Subcutaneous adipose tissue (tissue), 4 donors: ENCODE measurements around the gene ABCC1. TPM values are rescaled to one million over a fixed set of nuclear protein-coding genes. Genes with fewer than 3 reads are reported as not detected.

Experiments
- CTCF ChIP-seq: fragments of 450-650 bp; IDR thresholded peaks from one replicate; pipeline ENCODE4 v1.5.1; 2016; ENCODE audit warnings: low read depth, mild to moderate bottlenecking, control low read depth, antibody characterized with exemption, moderate library complexity
- total RNA-seq, 4 donors: library from RNA; depleted of rRNA; stranded (reverse); fragments of >200 nt; gene quantifications; one replicate each; pipeline ENCODE4 v1.1.0, GENCODE V29; 2016

ABCC1 gene
- total RNA-seq, 4 donors from 2014 or later: 16.1 to 23.6 (median 22.1) TPM

- TF ChIP-seq CTCF: no peak
These were observed 98.3 kb downstream of the ABCC1 start for GRCh38 chr16:16047761-16048160.

GRCh38 chr16:16048904-16049582, 99.6 kb downstream of the ABCC1 start:
- no peak for TF ChIP-seq CTCF

- no peak for TF ChIP-seq CTCF
These were observed 100.7 kb downstream of the ABCC1 start for GRCh38 chr16:16050106-16050505.

GRCh38 chr16:16051132-16051531, 101.7 kb downstream of the ABCC1 start:
- no peak for TF ChIP-seq CTCF

GRCh38 chr16:16052916-16053315, 103.5 kb downstream of the ABCC1 start:
- no peak for TF ChIP-seq CTCF

GRCh38 chr16:16057102-16057501, 107.7 kb downstream of the ABCC1 start:
- TF ChIP-seq CTCF: no peak

GRCh38 chr16:16059160-16059559, 109.7 kb downstream of the ABCC1 start:
- TF ChIP-seq CTCF: no peak
